Motor neuron (in vitro differentiated cells): Measurements from ENCODE around the gene SLC4A2. TPM values are rescaled to one million over a fixed set of nuclear protein-coding genes. Genes with fewer than 3 reads are reported as not detected.
"Not testable (repeated sequence)": the region's sequence is repeated elsewhere in the genome, so short reads cannot be mapped to it uniquely, and the experiment has no call there.

ENCODE experiments used
- ATAC-seq, 8 experiments: fragments of 200-7000 bp; cut with Tn5 transposase; replicated peaks in 6 of 8; 2 replicates each; pipeline ENCODE4 v1.8.0; 2021; ENCODE audit warnings: mild to moderate bottlenecking in 8 of 8, moderate library complexity in 8 of 8
- H3K27ac ChIP-seq, 2 donors: fragments of 250-450 bp; sonication (Bioruptor Pico); 2 replicates each; pipeline ENCODE4 v1.9.0; 2021; ENCODE audit warnings: antibody characterized with exemption in 2 of 2, mild to moderate bottlenecking in 2 of 2, moderate library complexity in 1 of 2
- H3K4me1 ChIP-seq, 2 donors: fragments of 250-450 bp; sonication (Bioruptor Pico); replicated peaks in 1 of 2; 2 replicates each; pipeline ENCODE4 v1.6.1; 2021; ENCODE audit warnings: antibody characterized with exemption in 2 of 2, mild to moderate bottlenecking in 2 of 2, moderate library complexity in 1 of 2
- H3K4me3 ChIP-seq, 5 donors: fragments of 250-450 bp; sonication (Bioruptor Pico); 2 replicates each; pipeline ENCODE4 v1.9.0; 2021; ENCODE audit warnings: antibody characterized with exemption in 5 of 5, mild to moderate bottlenecking in 5 of 5, moderate library complexity in 4 of 5
- WGBS, 10 experiments: fragments of 450-650 bp; shearing (Covaris generic); methylation state at CpG; one replicate each; pipeline ENCODE4 v1.0.0; 2022; 5-methylcytosine and 5-hydroxymethylcytosine counted together
- in situ Hi-C, 9 experiments: fragments of 400-800 bp; cut with MboI; loops; one replicate each; pipeline ENCODE4 v1.15.0; 2021; ENCODE audit warnings: low sequenced_read_pairs in 9 of 9, low pct_unique_long_range_greater_than_20kb in 2 of 9; ENCODE audit not compliant: unreplicated experiment in 9 of 9
- total RNA-seq, 8 experiments: library from RNA; unstranded; fragments of 300-600 nt; gene quantifications; 2 replicates each; pipeline versions ENCODE4 v1.2.3 to v1.2.4, GENCODE V29; 2022

Gene SLC4A2
- total RNA-seq, 8 experiments from 2014 or later = 17.1 to 165 (median 45.8) TPM

GRCh38 chr7:151040616-151041375, 18.6 kb upstream of the SLC4A2 start:
- in situ Hi-C loops = no loop called here
- Histone ChIP-seq H3K4me3 (no peak overlapping the region), H3K27ac (no peak overlapping the region), H3K4me1 (peaks cover 0 to 13% of the 10 kb centered on the region in 2 donors)
- 80 to 100% (median 87%) methylated on average over 1 to 9 of the region's 30 CpGs; no CpG with 5 or more reads in 5 of the 10 experiments for WGBS, 10 experiments
- ATAC-seq = no peak

GRCh38 chr7:151043449-151043848, 15.9 kb upstream of the SLC4A2 start:
- in situ Hi-C loops, H3K27ac ChIP-seq, H3K4me3 ChIP-seq, ATAC-seq: not testable (repeated sequence)
- WGBS, 10 experiments = no CpG with 5 or more reads among the region's 10 CpGs
- peaks cover 0 to 13% of the 10 kb centered on the region in 2 donors for H3K4me1 ChIP-seq

DNA sequence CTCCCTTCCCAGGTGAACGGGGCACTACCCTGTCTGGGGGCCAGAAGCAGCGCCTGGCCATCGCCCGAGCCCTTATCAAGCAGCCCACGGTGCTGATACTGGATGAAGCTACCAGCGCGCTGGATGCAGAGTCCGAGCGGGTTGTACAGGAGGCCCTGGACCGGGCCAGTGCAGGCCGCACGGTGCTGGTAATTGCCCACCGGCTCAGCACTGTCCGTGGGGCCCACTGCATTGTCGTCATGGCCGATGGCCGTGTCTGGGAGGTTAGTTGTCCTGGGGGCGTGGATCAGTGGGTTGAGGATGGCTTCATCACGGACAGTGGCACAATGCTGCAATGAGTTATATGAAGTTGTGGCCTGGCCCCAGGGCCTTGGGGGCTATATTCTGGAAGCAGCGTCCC, 15.4 kb upstream of the SLC4A2 start:
- Histone ChIP-seq H3K27ac (no peak overlapping the region), H3K4me3 (no peak overlapping the region), H3K4me1 (peaks cover 0 to 8% of the 10 kb centered on the region in 2 donors)
- in situ Hi-C loops = no loop called here
- ATAC-seq = no peak
- 80 to 100% (median 91%) methylated on average over 1 to 11 of the region's 20 CpGs; no CpG with 5 or more reads in 5 of the 10 experiments for WGBS, 10 experiments

DNA sequence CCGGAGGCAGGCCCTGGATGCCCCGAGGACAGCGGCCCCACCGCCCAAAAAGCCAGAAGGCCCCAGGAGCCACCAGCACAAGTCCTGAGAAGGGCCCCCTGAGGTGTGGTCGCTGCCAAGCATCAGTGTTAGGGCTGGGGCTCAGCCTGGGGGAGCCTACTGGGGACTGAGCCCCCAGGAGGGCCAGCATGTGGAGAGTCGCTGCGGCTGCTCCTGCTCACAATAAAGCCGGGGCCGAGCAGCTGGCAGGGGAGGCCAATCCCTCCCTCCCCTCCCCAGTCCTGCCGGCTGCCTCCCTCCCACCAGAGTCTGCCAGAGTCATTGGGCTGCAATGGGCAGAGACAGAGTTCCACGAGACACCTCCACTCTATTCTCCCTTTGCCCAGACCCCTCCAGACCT, 14.1 kb upstream of the SLC4A2 start:
- no peak overlapping the region for H3K4me3 ChIP-seq
- no peak overlapping the region for H3K27ac ChIP-seq
- ATAC-seq = peak in 2 of 8 experiments; percentile 12 to 18
- in situ Hi-C loops = no loop called here
- H3K4me1 ChIP-seq = no peaks in the 10 kb centered on the region
- 60 to 100% (median 92%) methylated on average over 1 to 2 of the region's 11 CpGs; no CpG with 5 or more reads in 7 of the 10 experiments for WGBS, 10 experiments

DNA sequence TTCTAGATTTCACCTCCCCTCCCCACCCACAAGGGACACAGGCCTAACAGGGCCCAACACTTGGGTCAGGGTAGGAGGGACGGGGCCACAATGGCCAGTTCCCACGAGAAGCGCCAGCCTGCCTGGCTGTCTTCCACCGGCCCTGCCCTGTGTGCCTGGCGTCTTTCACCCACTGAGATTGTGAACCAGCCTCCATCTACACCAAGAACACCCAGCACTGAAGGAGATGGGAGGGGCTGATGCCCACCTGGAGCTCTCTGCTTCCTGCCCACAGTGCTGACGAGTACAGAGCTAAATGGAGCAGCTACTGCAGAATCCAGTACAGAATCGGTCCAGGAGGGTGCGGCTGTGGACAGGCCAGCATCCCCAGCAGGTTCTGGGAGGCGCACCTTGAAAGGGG, 13.4 kb upstream of the SLC4A2 start:
- in situ Hi-C loops = no loop called here
- H3K27ac ChIP-seq = no peak overlapping the region
- ATAC-seq = no peak
- no peaks in the 10 kb centered on the region for H3K4me1 ChIP-seq
- 72 to 90% methylated on average over 2 to 4 of the region's 9 CpGs; no CpG with 5 or more reads in 8 of the 10 experiments for WGBS, 10 experiments
- H3K4me3 ChIP-seq = no peak overlapping the region

- no peak overlapping the region for H3K27ac ChIP-seq
- in situ Hi-C loops = no loop called here
- ATAC-seq = peak in 6 of 8 experiments; percentile 35 to 67 (median 46)
Measured at GRCh38 chr7:151046603-151047573, 12.5 kb upstream of the SLC4A2 start.

DNA sequence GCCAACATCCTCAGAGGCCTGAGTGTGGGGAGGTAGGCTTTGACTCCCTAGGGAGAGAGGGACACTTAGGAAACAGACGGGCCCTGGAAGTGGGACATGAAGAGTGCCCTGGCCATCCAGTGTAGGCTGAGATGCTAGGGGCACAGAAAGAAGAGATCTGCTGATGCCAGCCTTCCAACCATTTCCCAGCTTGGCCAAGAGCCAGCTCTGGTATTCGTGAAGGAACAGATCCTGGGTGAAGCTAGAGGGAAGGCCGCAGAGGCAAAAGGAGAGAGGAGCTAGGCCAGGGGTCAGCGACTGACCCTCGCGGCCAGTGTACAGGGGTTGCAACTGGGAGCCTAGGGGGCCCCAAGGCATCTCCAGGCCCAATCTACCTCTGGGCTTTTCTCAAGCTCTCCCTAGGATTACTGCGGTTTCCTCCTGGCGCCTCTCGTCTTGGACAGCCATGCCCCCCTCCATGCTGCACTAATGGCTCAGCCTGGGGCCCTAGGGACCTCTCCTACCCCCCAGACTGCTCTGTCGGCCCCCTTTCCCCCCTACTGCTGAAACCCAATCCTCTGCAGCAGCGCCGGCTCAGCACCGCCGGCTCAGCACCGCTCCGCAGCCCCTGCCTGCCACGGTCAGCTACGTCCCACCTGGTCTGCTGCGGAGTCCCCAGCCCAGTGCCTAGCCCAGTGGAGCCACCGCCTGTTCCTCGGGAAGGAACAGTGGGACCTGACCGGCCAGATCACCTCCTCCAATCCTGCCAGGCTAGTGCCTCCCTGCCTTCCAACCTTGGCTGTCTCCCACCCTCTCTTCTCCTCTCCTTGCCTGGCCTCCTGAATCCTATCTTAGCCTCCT, 11.2 kb upstream of the SLC4A2 start, which contains the start of gene ASIC3:
Gene ASIC3 (plus strand): TSS at position 556 of the 840 bp plus-strand sequence. CDS start 355 bp downstream, outside the sequence.
- Histone ChIP-seq H3K4me1 (no peaks in the 10 kb centered on the region), H3K27ac (no peak within 1 kb of the TSS), H3K4me3 (no peak within 1 kb of the TSS)
- in situ Hi-C loops = no loop called here
- ATAC-seq = no peak
- WGBS, 10 experiments = 48 to 93% (median 74%) methylated on average over 1 to 4 of the region's 22 CpGs; no CpG with 5 or more reads in 4 of the 10 experiments

More at GRCh38 chr7:151046603-151047573, 12.5 kb upstream of the SLC4A2 start:
- no peaks in the 10 kb centered on the region for H3K4me1 ChIP-seq
- no peak overlapping the region for H3K4me3 ChIP-seq
- WGBS, 10 experiments = 18 to 93% (median 53%) methylated on average over 1 to 9 of the region's 14 CpGs; no CpG with 5 or more reads in 2 of the 10 experiments

DNA sequence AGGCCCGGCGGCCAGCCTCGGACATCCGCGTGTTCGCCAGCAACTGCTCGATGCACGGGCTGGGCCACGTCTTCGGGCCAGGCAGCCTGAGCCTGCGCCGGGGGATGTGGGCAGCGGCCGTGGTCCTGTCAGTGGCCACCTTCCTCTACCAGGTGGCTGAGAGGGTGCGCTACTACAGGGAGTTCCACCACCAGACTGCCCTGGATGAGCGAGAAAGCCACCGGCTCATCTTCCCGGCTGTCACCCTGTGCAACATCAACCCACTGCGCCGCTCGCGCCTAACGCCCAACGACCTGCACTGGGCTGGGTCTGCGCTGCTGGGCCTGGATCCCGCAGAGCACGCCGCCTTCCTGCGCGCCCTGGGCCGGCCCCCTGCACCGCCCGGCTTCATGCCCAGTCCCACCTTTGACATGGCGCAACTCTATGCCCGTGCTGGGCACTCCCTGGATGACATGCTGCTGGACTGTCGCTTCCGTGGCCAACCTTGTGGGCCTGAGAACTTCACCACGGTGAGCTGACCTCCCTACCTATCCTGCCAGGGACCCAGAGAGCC, 10.4 kb upstream of the SLC4A2 start:
- ATAC-seq = no peak
- Histone ChIP-seq H3K4me3 (no peak overlapping the region), H3K4me1 (no peaks in the 10 kb centered on the region), H3K27ac (no peak overlapping the region)
- in situ Hi-C loops = no loop called here
- WGBS, 10 experiments = 85% methylated on average over 4 of the region's 38 CpGs; no CpG with 5 or more reads in 9 of the 10 experiments

DNA sequence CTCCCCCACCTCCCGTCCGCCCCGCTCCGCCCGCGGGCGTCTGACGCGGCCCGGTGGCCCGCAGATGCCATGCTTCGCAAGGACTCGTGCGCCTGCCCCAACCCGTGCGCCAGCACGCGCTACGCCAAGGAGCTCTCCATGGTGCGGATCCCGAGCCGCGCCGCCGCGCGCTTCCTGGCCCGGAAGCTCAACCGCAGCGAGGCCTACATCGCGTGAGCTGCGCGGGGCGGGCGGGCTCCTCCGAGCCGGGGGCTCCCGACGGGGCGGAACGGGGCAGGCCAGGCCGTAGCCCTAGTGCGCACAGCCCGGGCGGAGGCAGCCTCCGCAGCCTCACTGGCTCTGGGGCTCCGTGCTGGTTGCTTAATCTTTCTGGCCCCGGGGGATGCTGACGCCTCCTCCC, 8.3 kb upstream of the SLC4A2 start:
- 7% methylated on average over 8 of the region's 50 CpGs; no CpG with 5 or more reads in 9 of the 10 experiments for WGBS, 10 experiments
- no peaks in the 10 kb centered on the region for H3K4me1 ChIP-seq
- no peak overlapping the region for H3K27ac ChIP-seq
- peak overlapping the region in 2 of 5 donors; percentile 13 to 16 for H3K4me3 ChIP-seq
- ATAC-seq = peak; percentile 60 to 88 (median 80)
- in situ Hi-C loops = no loop called here

- Histone ChIP-seq H3K4me1 (peaks cover 5 to 7% of the 10 kb centered on the region in 2 donors), H3K4me3 (no peak overlapping the region), H3K27ac (no peak overlapping the region)
- 75 to 100% (median 80%) methylated on average over 1 to 4 of the region's 4 CpGs; no CpG with 5 or more reads in 7 of the 10 experiments for WGBS, 10 experiments
- ATAC-seq = no peak
- in situ Hi-C loops = no loop called here
Measured at GRCh38 chr7:151053096-151053495, 6.3 kb upstream of the SLC4A2 start.

GRCh38 chr7:151053751-151054150, 5.6 kb upstream of the SLC4A2 start:
- WGBS, 10 experiments = 58 to 96% methylated on average over 2 to 4 of the region's 8 CpGs; no CpG with 5 or more reads in 8 of the 10 experiments
- peaks cover 9 to 11% of the 10 kb centered on the region in 2 donors for H3K4me1 ChIP-seq
- in situ Hi-C loops = no loop called here
- ATAC-seq = no peak
- H3K27ac ChIP-seq = no peak overlapping the region
- no peak overlapping the region for H3K4me3 ChIP-seq

- 54 to 100% (median 87%) methylated on average over 1 to 4 of the region's 6 CpGs; no CpG with 5 or more reads in 2 of the 10 experiments for WGBS, 10 experiments
- Histone ChIP-seq H3K4me3 (peak overlapping the region in 1 of 5 donors; percentile 54), H3K4me1 (peaks cover 23 to 24% of the 10 kb centered on the region in 2 donors), H3K27ac (no peak overlapping the region)
- in situ Hi-C loops = no loop called here
- no peak for ATAC-seq
Measured at GRCh38 chr7:151056283-151056665, 3.1 kb upstream of the SLC4A2 start.
